ENCODE data around the gene USP24.
A peak's percentile ranks its signal among the peaks of the same experiment; 100 is the strongest.
"Not testable (repeated sequence)": the region's sequence is repeated elsewhere in the genome, so short reads cannot be mapped to it uniquely, and the experiment has no call there.

The USP24 gene

DNA sequence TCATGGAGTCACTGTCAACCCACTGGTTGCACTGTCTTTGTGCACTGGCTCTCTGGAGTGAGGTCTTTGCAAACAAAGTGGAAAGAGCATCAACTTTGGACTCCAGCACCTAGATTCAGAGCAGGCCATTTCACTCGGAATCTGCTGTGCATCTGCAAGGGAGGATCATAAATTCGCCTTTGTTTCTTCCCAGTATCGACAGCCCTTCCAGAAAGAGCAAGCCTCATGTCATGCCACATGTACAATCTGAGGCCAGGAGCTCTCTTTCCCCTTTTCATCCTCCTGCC, 176.7 kb downstream of the USP24 start:
- DNase-seq (ENCODE audit: low read depth, low spot score): no peak

DNA sequence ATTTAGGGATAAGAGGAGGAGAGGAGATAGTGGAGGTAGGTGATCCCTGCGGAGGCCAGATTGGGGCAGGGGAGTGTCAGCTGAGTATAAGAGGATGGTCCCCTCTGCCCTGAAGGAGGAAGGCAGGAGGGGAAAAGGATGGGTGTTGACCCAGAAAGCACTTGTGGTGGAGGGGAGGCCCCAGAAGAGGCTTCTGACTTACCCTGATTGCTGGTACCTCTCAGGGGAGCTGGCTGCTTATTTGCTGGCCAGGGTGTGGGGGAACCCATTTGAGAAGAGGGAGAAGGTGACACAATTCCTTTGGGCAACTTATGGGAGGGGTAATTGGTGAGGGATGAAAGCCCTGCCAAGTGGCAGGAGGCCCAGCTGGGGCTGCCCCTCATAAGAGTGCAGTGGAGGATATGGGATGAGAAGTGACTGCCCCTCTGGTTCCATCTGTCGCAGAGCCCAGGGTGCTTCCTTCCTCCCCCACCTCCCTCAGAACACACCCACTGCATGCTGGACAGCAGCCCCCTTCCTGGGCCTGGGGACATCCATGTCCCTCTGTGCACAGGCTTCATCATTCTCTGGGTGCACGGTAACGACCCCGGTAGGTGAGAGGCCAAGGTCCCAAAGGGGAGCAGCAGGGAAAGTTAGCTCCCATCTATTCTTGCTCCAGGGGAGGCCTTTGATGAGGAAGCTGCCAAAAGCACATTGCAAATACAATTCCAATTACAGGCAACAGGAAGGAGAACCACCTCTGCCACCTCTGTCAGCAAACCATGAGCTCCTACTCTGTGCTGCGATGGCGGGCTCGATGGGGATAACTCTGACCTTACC, 177.2 kb downstream of the USP24 start:
- no peak for DNase-seq (ENCODE audit: low read depth, low spot score)

DNA sequence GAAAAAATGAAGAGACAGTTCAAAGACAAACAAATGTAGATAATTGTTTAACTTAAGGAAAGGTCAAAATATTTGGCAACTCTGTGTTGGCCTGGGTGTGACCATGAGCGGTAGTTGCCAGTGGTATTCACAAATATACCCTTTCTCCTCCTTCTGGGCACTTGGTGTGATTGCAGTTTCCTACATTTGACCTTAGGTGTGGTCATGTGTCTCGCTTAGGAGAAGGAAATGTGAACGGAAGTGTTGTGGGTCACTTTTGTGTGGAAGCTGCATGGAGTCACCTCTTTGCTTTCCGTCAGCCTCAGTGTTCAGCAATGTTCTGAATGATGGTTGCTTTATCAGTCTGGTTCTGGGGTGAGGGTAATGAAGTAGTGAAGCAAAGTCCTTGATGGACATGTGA, 179.3 kb downstream of the USP24 start:
- DNase-seq (ENCODE audit: low read depth, low spot score): no peak

DNA sequence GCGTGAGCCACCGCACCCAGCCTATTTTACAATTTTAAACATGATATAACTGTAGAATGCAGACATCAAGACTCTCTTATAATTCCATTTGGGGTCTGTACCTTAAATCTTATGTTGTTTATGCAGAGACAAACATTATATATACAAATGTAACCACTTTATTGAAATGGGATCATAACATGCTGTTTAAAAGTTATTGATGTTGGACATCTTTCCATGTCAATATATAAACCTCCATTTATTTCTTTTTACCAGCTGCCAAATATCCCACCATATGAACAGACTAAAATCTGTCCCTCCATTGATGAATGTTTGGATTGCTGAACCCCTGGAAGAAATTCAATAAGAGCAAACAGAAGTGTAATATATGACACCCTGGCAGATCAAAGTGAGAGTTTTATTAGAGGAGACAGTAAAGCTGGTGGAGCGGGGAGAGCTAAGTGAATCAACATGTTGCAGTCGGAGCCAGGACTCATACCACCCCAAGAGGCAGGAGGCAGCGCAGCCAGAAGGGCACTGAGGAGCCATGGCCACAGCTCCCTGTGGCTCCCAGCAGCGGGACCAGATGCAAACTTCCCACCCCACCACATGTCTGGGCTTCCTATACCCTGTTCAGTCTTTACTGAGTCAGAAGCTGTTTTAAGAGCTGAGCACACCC, 180.6 kb downstream of the USP24 start:
- DNase-seq (ENCODE audit: low read depth, low spot score): no peak

DNA sequence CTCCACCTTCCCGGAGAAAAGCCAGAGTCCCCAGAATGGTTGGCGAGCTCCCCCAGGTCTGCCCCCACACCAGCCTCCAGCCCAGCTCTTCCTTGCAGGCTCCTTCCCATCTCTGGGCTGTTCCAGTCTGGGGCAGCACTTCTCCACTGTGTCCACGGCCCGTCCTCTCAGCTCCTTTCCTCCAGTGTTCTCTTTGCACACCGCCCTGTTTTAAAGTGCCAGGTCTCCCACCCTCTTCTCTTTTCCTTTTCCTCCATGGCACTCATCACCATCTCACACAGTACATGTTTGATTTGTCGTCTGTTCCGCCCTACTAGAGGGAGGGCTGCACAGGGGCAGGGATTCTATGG, 181.9 kb downstream of the USP24 start:
- no peak for DNase-seq (ENCODE audit: low read depth, low spot score)

DNA sequence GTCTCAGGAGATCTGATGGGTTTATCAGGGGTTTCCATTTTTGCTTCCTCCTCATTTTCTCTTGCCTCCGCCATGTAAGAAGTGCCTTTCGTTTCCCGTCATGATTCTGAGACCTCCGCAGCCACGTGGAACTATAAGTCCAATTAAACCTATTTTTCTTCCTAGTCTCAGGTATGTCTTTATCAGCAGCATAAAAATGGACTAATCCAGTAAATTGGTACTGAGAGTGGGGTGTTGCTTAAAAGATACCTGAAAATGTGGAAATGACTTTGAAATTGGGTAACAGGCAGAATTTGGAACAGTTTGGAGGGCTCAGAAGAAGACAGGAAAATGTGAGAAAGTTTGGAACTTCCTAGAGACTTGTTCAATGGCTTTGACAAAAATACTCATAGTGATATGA, 184.1 kb downstream of the USP24 start:
- not testable (repeated sequence) for DNase-seq (ENCODE audit: low read depth, low spot score)

DNA sequence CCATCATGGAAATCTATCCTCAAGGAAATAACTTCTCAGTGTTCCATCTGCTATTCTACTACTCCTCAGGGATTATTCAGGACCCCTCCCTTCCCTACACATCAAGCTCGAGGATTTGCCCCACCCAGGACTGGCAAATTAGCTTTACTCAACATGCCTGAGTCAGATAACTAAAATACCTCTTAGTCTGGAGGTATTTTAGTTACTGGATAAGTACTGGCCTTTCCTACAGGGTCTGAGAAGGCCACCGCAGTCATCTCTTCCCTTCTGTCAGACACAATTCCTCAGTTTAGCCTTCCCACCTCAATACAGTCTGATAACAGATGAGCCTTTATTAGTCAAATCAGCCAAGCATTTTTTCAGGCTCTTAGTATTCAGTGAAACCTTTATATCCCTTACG, 188.5 kb downstream of the USP24 start:
- not testable (repeated sequence) for DNase-seq (ENCODE audit: low read depth, low spot score)

DNA sequence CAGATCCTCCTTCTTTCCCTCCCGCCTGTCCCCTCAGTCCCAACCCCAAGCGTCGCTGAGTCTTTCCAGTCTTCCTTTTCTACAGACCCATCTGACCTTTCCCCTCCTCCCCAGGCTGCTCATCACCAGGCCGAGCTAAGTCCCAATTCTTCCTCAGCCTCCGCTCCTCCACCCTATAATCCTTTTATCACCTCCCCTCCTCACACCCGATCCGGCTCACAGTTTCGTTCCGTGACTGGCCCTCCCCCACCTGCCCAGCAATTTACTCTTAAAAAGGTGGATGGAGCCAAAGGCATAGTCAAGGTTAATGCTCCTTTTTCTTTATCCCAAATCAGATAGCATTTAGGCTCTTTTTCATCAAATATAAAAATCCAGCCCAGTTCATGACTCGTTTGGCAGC, 191.0 kb downstream of the USP24 start:
- not testable (repeated sequence) for DNase-seq (ENCODE audit: low read depth, low spot score)

DNA sequence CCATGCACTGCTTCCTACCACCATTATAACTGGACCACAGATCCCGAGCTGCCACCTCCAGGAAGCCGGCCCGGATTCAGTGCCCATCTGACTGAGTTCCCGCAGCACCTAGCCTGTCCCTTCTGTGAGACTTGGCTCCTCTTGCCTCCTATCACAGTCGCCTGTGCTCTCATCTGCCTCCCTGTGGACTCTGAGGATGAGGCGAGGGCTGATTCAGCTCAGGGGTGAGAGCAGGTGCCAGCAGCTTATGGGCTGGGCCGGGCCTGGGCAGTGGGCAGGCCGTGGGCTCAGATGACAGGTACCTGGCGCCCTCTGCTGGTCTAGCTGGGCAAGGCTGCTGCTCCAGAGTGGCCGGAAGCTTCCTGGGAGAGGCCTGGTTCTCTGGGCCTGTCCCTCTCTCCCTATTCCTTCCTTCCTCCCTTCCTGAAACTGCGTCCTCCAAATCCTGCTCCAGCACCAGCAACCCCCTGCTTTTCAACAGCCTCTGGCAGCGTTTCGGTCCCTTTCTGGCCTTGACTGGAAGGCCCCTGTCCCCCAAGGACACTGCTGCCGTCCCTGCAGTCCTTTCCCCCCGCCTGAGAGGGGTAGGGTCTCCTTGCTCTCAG, 193.1 kb downstream of the USP24 start:
- peak; percentile 61 for DNase-seq (ENCODE audit: low read depth, low spot score)

DNA sequence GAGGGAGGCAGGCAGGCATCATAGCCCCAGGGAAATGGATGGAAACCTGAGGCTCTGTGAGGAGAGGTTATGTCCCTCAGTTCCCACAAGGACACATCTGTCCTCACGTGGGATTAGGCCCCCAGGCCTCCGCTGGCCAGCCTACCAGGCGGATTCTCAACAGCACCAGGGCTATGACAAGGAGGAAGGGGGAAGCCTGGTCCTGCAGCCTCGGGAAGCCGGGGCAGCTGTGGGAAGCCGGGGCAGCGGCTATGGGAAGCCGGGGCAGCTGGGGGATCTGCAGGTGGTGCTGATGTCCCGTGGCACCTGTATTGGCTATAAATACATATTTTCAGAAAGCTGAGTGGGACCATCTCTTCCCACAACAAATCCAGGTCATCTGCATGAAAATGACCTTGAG, 196.8 kb downstream of the USP24 start:
- DNase-seq (ENCODE audit: low read depth, low spot score): no peak
